ENCODE results near the gene TEX13A. TPM values are rescaled to one million over a fixed set of nuclear protein-coding genes. Genes with fewer than 3 reads are reported as not detected.
"Not testable (repeated sequence)": the region's sequence is repeated elsewhere in the genome, so short reads cannot be mapped to it uniquely, and the experiment has no call there.

Gene TEX13A
- not detected for polyA plus RNA-seq (2013, experiment 1 of 2)
- polyA plus RNA-seq (2013, experiment 2 of 2) = not detected

DNA sequence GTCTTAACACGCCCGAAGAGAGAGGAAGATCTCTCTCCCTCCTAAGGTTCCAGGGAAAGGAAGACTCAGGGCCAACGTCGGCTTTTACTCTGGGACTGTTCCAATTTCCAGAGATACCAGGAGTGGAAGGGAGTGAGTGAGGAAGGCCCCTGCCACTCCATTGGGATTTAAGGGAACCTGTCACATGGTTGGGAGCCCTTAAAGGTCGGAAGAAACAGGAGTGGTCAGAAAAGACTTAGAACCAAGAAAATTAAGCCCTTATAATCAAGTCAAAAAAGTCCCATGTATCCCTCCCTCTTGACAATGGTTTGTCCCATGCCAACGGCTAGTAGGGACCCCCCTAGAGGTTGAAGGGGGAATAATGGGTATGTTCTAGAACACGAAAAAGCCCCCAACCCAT lies at the start of gene TEX13A:
Gene TEX13A (minus strand): TSS at position 59 of the 400 bp plus-strand sequence. CDS start 297 bp downstream, outside the sequence.
- no peaks in the 10 kb centered on the region for H3K9me3 ChIP-seq (ENCODE audit: insufficient read depth, low read depth, low read length)
- WGBS = 97% methylated on average over 4 of the region's 7 CpGs
- H3K4me1 ChIP-seq (ENCODE audit: insufficient read depth, low read length) = no peaks in the 10 kb centered on the region
- no peaks in the 10 kb centered on the region for H3K36me3 ChIP-seq (ENCODE audit: insufficient read depth, low read length)
- H3K27me3 ChIP-seq (ENCODE audit: insufficient read depth, low read length) = no peaks in the 10 kb centered on the region
- no peak within 1 kb of the TSS for H3K9ac ChIP-seq (ENCODE audit: low read depth, low read length)
- no peak within 1 kb of the TSS for H3K4me3 ChIP-seq (ENCODE audit: low read length)
- H3K27ac ChIP-seq (ENCODE audit: low read depth, low read length) = no peak within 1 kb of the TSS

GRCh38 chrX:105269386-105269785 lies 48.9 kb upstream of the TEX13A start:
- H3K36me3 ChIP-seq (ENCODE audit: insufficient read depth, low read length) = no peaks in the 10 kb centered on the region
- no peak overlapping the region for H3K4me3 ChIP-seq (ENCODE audit: low read length)
- no peak overlapping the region for H3K9ac ChIP-seq (ENCODE audit: low read depth, low read length)
- H3K27me3 ChIP-seq (ENCODE audit: insufficient read depth, low read length) = no peaks in the 10 kb centered on the region
- H3K27ac ChIP-seq (ENCODE audit: low read depth, low read length) = no peak overlapping the region
- 100% methylated on average over 2 of the region's 2 CpGs for WGBS
- H3K9me3 ChIP-seq (ENCODE audit: insufficient read depth, low read depth, low read length) = no peaks in the 10 kb centered on the region
- no peaks in the 10 kb centered on the region for H3K4me1 ChIP-seq (ENCODE audit: insufficient read depth, low read length)

DNA sequence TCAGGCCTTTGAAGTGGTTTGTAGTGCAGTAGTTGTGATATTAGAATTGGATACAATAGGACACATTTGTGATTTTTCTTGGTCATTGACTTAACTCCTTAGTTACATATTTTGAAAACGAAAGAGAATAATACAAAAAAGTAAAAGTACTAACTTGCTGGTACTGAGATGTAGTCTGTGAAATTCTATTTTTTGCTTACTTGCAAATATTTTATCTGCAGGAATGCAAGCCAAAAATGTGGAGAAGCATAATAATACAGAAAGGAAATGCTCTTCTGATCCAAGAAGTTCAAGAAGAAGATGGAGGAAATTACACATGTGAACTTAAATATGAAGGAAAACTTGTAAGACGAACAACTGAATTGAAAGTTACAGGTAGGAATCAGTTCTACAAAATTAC lies 46.7 kb upstream of the TEX13A start:
- H3K4me3 ChIP-seq (ENCODE audit: low read length) = no peak overlapping the region
- H3K27me3 ChIP-seq (ENCODE audit: insufficient read depth, low read length) = no peaks in the 10 kb centered on the region
- no peak overlapping the region for H3K9ac ChIP-seq (ENCODE audit: low read depth, low read length)
- no peaks in the 10 kb centered on the region for H3K36me3 ChIP-seq (ENCODE audit: insufficient read depth, low read length)
- H3K27ac ChIP-seq (ENCODE audit: low read depth, low read length) = no peak overlapping the region
- no peaks in the 10 kb centered on the region for H3K4me1 ChIP-seq (ENCODE audit: insufficient read depth, low read length)
- 95% methylated on average over 1 of the region's 2 CpGs for WGBS
- H3K9me3 ChIP-seq (ENCODE audit: insufficient read depth, low read depth, low read length) = no peaks in the 10 kb centered on the region

GRCh38 chrX:105266456-105266855 lies 46.0 kb upstream of the TEX13A start:
- H3K27me3 ChIP-seq (ENCODE audit: insufficient read depth, low read length) = no peaks in the 10 kb centered on the region
- no peaks in the 10 kb centered on the region for H3K36me3 ChIP-seq (ENCODE audit: insufficient read depth, low read length)
- H3K4me3 ChIP-seq (ENCODE audit: low read length) = no peak overlapping the region
- WGBS = no CpG with 5 or more reads among the region's 1 CpG
- no peak overlapping the region for H3K27ac ChIP-seq (ENCODE audit: low read depth, low read length)
- H3K9me3 ChIP-seq (ENCODE audit: insufficient read depth, low read depth, low read length) = no peaks in the 10 kb centered on the region
- H3K4me1 ChIP-seq (ENCODE audit: insufficient read depth, low read length) = no peaks in the 10 kb centered on the region
- H3K9ac ChIP-seq (ENCODE audit: low read depth, low read length) = no peak overlapping the region

GRCh38 chrX:105265093-105265492 lies 44.6 kb upstream of the TEX13A start:
- Histone ChIP-seq H3K4me1 (ENCODE audit: insufficient read depth, low read length) (no peaks in the 10 kb centered on the region), H3K4me3 (ENCODE audit: low read length) (no peak overlapping the region), H3K27ac (ENCODE audit: low read depth, low read length) (no peak overlapping the region), H3K9me3 (ENCODE audit: insufficient read depth, low read depth, low read length) (no peaks in the 10 kb centered on the region), H3K27me3 (ENCODE audit: insufficient read depth, low read length) (no peaks in the 10 kb centered on the region), H3K36me3 (ENCODE audit: insufficient read depth, low read length) (no peaks in the 10 kb centered on the region), H3K9ac (ENCODE audit: low read depth, low read length) (no peak overlapping the region)
- WGBS = no CpG with 5 or more reads among the region's 3 CpGs

GRCh38 chrX:105263801-105264200 lies 43.3 kb upstream of the TEX13A start:
- WGBS = 94% methylated on average over 1 of the region's 1 CpG
- no peak overlapping the region for H3K27ac ChIP-seq (ENCODE audit: low read depth, low read length)
- no peaks in the 10 kb centered on the region for H3K36me3 ChIP-seq (ENCODE audit: insufficient read depth, low read length)
- H3K9ac ChIP-seq (ENCODE audit: low read depth, low read length) = no peak overlapping the region
- no peaks in the 10 kb centered on the region for H3K27me3 ChIP-seq (ENCODE audit: insufficient read depth, low read length)
- no peak overlapping the region for H3K4me3 ChIP-seq (ENCODE audit: low read length)
- H3K9me3 ChIP-seq (ENCODE audit: insufficient read depth, low read depth, low read length) = no peaks in the 10 kb centered on the region
- H3K4me1 ChIP-seq (ENCODE audit: insufficient read depth, low read length) = no peaks in the 10 kb centered on the region

GRCh38 chrX:105263171-105263570 lies 42.7 kb upstream of the TEX13A start:
- WGBS = 94% methylated on average over 2 of the region's 2 CpGs
- no peak overlapping the region for H3K27ac ChIP-seq (ENCODE audit: low read depth, low read length)
- no peak overlapping the region for H3K4me3 ChIP-seq (ENCODE audit: low read length)
- H3K9me3 ChIP-seq (ENCODE audit: insufficient read depth, low read depth, low read length) = no peaks in the 10 kb centered on the region
- no peak overlapping the region for H3K9ac ChIP-seq (ENCODE audit: low read depth, low read length)
- no peaks in the 10 kb centered on the region for H3K36me3 ChIP-seq (ENCODE audit: insufficient read depth, low read length)
- no peaks in the 10 kb centered on the region for H3K4me1 ChIP-seq (ENCODE audit: insufficient read depth, low read length)
- H3K27me3 ChIP-seq (ENCODE audit: insufficient read depth, low read length) = no peaks in the 10 kb centered on the region

DNA sequence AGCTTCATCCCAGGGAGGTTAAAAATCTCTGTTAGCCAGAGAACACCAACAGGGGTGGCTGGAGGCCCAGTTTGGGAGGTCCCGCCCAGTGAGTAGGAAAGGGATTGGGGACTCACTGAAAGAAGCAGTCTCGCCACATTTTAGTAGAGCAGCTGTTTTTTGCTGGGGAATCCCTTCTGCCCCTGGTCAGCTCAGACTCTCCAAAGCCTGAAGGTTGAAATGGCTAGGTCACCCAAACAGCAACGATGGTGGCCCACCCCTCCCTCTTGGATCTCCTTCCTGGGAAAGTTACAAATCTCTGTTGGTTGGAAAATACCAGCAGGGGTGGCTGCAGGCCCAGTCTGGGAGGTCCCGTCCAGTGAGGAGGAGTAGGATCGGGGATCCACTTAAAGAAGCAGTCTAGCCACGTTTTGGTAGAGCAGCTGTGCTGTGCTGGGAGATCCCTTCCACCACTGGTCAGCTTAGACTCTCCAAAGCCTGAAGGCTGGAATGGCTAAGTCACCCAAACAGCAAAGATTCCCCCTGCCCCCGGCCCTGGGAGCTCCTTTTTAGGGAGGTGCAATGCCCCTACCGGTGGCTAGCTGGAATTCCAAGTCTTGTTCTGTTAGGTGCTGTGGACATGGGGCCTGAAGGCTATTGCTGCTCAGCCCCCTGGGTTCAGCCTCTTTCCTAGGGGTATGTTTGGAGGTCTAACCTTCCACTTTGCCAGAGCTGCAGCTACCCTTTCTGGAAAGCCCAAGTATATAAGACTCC lies 40.0 kb upstream of the TEX13A start:
- H3K4me1 ChIP-seq (ENCODE audit: insufficient read depth, low read length) = no peaks in the 10 kb centered on the region
- H3K9ac ChIP-seq (ENCODE audit: low read depth, low read length) = no peak overlapping the region
- H3K9me3 ChIP-seq (ENCODE audit: insufficient read depth, low read depth, low read length) = no peaks in the 10 kb centered on the region
- H3K4me3 ChIP-seq (ENCODE audit: low read length) = no peak overlapping the region
- H3K36me3 ChIP-seq (ENCODE audit: insufficient read depth, low read length) = no peaks in the 10 kb centered on the region
- no peak overlapping the region for H3K27ac ChIP-seq (ENCODE audit: low read depth, low read length)
- no peaks in the 10 kb centered on the region for H3K27me3 ChIP-seq (ENCODE audit: insufficient read depth, low read length)
- 91% methylated on average over 8 of the region's 8 CpGs for WGBS

DNA sequence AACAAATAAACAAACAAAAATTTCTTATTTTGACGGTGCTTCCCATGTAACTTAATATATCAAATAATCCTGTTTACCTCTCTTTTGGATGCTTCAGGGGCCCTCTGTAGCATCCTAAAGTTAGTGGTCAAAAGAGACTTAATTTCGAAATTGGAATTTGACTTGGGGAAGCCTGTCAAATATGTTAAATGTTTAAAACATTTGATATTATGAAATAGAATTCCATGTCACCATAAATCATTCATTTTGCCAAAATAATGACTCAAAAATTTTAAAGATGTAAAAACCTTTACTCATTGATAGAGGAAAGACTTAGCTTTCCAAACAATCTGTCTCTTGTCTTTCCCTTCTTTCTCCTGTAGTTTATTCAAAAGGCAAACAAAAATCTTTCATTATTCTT lies 20.6 kb upstream of the TEX13A start:
- no peaks in the 10 kb centered on the region for H3K36me3 ChIP-seq (ENCODE audit: insufficient read depth, low read length)
- no peak overlapping the region for H3K4me3 ChIP-seq (ENCODE audit: low read length)
- no peak overlapping the region for H3K27ac ChIP-seq (ENCODE audit: low read depth, low read length)
- no peaks in the 10 kb centered on the region for H3K9me3 ChIP-seq (ENCODE audit: insufficient read depth, low read depth, low read length)
- no peaks in the 10 kb centered on the region for H3K27me3 ChIP-seq (ENCODE audit: insufficient read depth, low read length)
- no peaks in the 10 kb centered on the region for H3K4me1 ChIP-seq (ENCODE audit: insufficient read depth, low read length)
- no peak overlapping the region for H3K9ac ChIP-seq (ENCODE audit: low read depth, low read length)
- 96% methylated on average over 2 of the region's 2 CpGs for WGBS

- WGBS = 94% methylated on average over 2 of the region's 3 CpGs
- not testable (repeated sequence) for H3K4me1 ChIP-seq (ENCODE audit: insufficient read depth, low read length); H3K9me3 ChIP-seq (ENCODE audit: insufficient read depth, low read depth, low read length)
Measured at GRCh38 chrX:105237407-105237806, 16.9 kb upstream of the TEX13A start.

DNA sequence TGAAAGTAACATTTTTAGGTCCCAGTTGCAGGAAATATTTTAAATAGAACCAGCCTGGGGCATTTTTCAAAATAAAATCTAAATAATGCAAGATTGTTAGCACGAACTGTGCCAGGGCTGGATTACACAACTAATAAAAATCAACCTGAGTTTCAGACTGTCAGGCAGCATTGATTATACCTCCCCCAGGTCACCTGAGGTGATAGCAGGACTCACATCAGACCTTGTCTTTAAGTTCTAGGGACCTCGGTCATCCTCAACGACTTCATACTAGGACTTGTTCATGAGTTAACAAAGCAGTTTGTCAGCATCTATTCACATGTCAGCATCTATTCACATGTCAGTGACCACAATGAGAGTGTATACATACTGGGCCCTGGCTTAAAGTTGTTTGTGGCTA lies 8.7 kb upstream of the TEX13A start:
- Histone ChIP-seq H3K36me3 (ENCODE audit: insufficient read depth, low read length) (no peaks in the 10 kb centered on the region), H3K9ac (ENCODE audit: low read depth, low read length) (no peak overlapping the region), H3K4me3 (ENCODE audit: low read length) (no peak overlapping the region), H3K4me1 (ENCODE audit: insufficient read depth, low read length) (no peaks in the 10 kb centered on the region), H3K9me3 (ENCODE audit: insufficient read depth, low read depth, low read length) (no peaks in the 10 kb centered on the region), H3K27me3 (ENCODE audit: insufficient read depth, low read length) (no peaks in the 10 kb centered on the region), H3K27ac (ENCODE audit: low read depth, low read length) (no peak overlapping the region)
- WGBS = 95% methylated on average over 3 of the region's 3 CpGs

More at GRCh38 chrX:105237407-105237806, 16.9 kb upstream of the TEX13A start:
- not testable (repeated sequence) for H3K27me3 ChIP-seq (ENCODE audit: insufficient read depth, low read length); H3K27ac ChIP-seq (ENCODE audit: low read depth, low read length); H3K4me3 ChIP-seq (ENCODE audit: low read length); H3K36me3 ChIP-seq (ENCODE audit: insufficient read depth, low read length); H3K9ac ChIP-seq (ENCODE audit: low read depth, low read length)

- Histone ChIP-seq H3K9ac (ENCODE audit: low read depth, low read length) (no peak overlapping the region), H3K27ac (ENCODE audit: low read depth, low read length) (no peak overlapping the region), H3K9me3 (ENCODE audit: insufficient read depth, low read depth, low read length) (no peaks in the 10 kb centered on the region), H3K36me3 (ENCODE audit: insufficient read depth, low read length) (no peaks in the 10 kb centered on the region), H3K4me3 (ENCODE audit: low read length) (no peak overlapping the region), H3K4me1 (ENCODE audit: insufficient read depth, low read length) (no peaks in the 10 kb centered on the region), H3K27me3 (ENCODE audit: insufficient read depth, low read length) (no peaks in the 10 kb centered on the region)
- 81% methylated on average over 2 of the region's 2 CpGs for WGBS
Measured at GRCh38 chrX:105228602-105229001, 8.1 kb upstream of the TEX13A start.
